NCI-H2107 treated with DMSO at 0.1 percent for 48 hours (cell line): Measurements from ENCODE around the gene LRRK1.

Experiments used
- DNase-seq: peaks from one replicate; lab custom pipeline; 2025; ENCODE audit not compliant: unreplicated experiment; lab: John Stamatoyannopoulos, UW

Gene LRRK1

GRCh38 chr15:101019366-101019896 lies 100.3 kb downstream of the LRRK1 start:
- DNase-seq = no peak

GRCh38 chr15:101020451-101020850 lies 101.3 kb downstream of the LRRK1 start:
- DNase-seq = no peak

GRCh38 chr15:101020945-101021344 lies 101.8 kb downstream of the LRRK1 start:
- no peak for DNase-seq

- DNase-seq = no peak
Observed at GRCh38 chr15:101022306-101022705, 103.1 kb downstream of the LRRK1 start.

- no peak for DNase-seq
Observed at GRCh38 chr15:101022876-101023275, 103.7 kb downstream of the LRRK1 start.

GRCh38 chr15:101023501-101024072 lies 104.4 kb downstream of the LRRK1 start:
- DNase-seq = no peak

GRCh38 chr15:101024073-101024695 lies 105.0 kb downstream of the LRRK1 start:
- no peak for DNase-seq

- DNase-seq = no peak
Observed at GRCh38 chr15:101024706-101025500, 105.7 kb downstream of the LRRK1 start.

GRCh38 chr15:101025501-101025885 lies 106.3 kb downstream of the LRRK1 start:
- DNase-seq = no peak

GRCh38 chr15:101025896-101026631 lies 106.9 kb downstream of the LRRK1 start:
- no peak for DNase-seq

- no peak for DNase-seq
Observed at GRCh38 chr15:101026656-101027272, 107.6 kb downstream of the LRRK1 start.

- DNase-seq = no peak
Observed at GRCh38 chr15:101027273-101027901, 108.2 kb downstream of the LRRK1 start.

GRCh38 chr15:101027920-101028319 lies 108.8 kb downstream of the LRRK1 start:
- no peak for DNase-seq

GRCh38 chr15:101028321-101028720 lies 109.2 kb downstream of the LRRK1 start:
- no peak for DNase-seq

GRCh38 chr15:101028772-101029438 lies 109.7 kb downstream of the LRRK1 start:
- no peak for DNase-seq

- DNase-seq = no peak
Observed at GRCh38 chr15:101029971-101030661, 111.0 kb downstream of the LRRK1 start.

- no peak for DNase-seq
Observed at GRCh38 chr15:101031213-101031612, 112.1 kb downstream of the LRRK1 start.

- no peak for DNase-seq
Observed at GRCh38 chr15:101033801-101034200, 114.6 kb downstream of the LRRK1 start.

GRCh38 chr15:101035611-101036010 lies 116.5 kb downstream of the LRRK1 start:
- DNase-seq = no peak
